Lower leg skin (tissue), 4 donors: Measurements from ENCODE around the gene SH3RF1. TPM values are rescaled to one million over a fixed set of nuclear protein-coding genes. Genes with fewer than 3 reads are reported as not detected.
"Not testable (repeated sequence)": the region's sequence is repeated elsewhere in the genome, so short reads cannot be mapped to it uniquely, and the experiment has no call there.

Experiments used
- DNase-seq, 2 donors: peaks; one replicate each; pipeline ENCODE4 v3.0.0-alpha.2; 2019; ENCODE audit warnings: low spot score in 2 of 2
- H3K4me3 ChIP-seq: fragments of 200-600 bp; sonication (generic); 2 replicates; pipeline ENCODE4 v1.5.1; 2017; ENCODE audit warnings: mild to moderate bottlenecking, low read depth; ENCODE audit not compliant: poor library complexity, severe bottlenecking
- POLR2A ChIP-seq, 2 donors: fragments of 450-650 bp; IDR thresholded peaks; one replicate each; pipeline ENCODE4 v1.6.1; 2016 to 2017; ENCODE audit warnings: antibody characterized with exemption in 2 of 2, mild to moderate bottlenecking in 1 of 2, moderate library complexity in 1 of 2
- WGBS, 2 donors: methylation state at CpG; one replicate each; pipeline ENCODE4 v1.1.5; 2018; 5-methylcytosine and 5-hydroxymethylcytosine counted together
- intact Hi-C: fragments of 100-400 bp; cut with DNase I; formaldehyde crosslinking; loops from one replicate; pipeline ENCODE4 v1.15.0; 2023; ENCODE audit warnings: low total_unique reads
- total RNA-seq, 4 donors: library from RNA; depleted of rRNA; stranded (reverse); fragments of >200 nt; gene quantifications; one replicate each; pipeline ENCODE4 v1.1.0, GENCODE V29; 2016
- TF ChIP-seq, protein P1 (sequence below), 3 donors: fragments of 450-650 bp; IDR thresholded peaks; one replicate each; pipeline ENCODE4 v1.5.1; 2016; ENCODE audit warnings: antibody characterized with exemption in 3 of 3, mild to moderate bottlenecking in 3 of 3, moderate library complexity in 2 of 3

Gene SH3RF1
- total RNA-seq, 4 donors from 2014 or later: 8.5 to 14.2 (median 12.0) TPM

DNA sequence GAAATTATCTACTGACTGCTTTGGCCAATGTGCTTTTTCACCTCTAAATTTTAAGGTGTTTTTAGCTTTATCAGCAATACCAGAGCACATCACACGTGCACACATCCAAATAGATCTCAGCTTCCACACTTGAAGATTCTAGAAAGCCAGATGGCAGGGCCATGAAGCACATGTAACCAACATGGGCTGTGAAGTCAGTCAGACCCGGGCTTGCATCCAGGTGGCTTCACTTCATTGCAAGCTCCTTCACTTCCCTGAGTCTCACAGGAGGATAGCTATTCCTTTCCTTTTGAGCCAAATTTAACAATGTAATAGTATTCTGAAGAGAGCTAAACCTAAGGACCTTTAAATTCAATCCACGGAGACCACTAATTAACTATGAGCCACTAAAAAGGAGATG is 86.5 kb downstream of the SH3RF1 start:
- no peak for DNase-seq
- TF ChIP-seq, protein P1, sequence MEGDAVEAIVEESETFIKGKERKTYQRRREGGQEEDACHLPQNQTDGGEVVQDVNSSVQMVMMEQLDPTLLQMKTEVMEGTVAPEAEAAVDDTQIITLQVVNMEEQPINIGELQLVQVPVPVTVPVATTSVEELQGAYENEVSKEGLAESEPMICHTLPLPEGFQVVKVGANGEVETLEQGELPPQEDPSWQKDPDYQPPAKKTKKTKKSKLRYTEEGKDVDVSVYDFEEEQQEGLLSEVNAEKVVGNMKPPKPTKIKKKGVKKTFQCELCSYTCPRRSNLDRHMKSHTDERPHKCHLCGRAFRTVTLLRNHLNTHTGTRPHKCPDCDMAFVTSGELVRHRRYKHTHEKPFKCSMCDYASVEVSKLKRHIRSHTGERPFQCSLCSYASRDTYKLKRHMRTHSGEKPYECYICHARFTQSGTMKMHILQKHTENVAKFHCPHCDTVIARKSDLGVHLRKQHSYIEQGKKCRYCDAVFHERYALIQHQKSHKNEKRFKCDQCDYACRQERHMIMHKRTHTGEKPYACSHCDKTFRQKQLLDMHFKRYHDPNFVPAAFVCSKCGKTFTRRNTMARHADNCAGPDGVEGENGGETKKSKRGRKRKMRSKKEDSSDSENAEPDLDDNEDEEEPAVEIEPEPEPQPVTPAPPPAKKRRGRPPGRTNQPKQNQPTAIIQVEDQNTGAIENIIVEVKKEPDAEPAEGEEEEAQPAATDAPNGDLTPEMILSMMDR (IDR thresholded peaks at IDR 0.05): no peak
- TF ChIP-seq POLR2A (IDR thresholded peaks at IDR 0.05): no peak
- intact Hi-C loops: no loop called here
- 36 to 44% methylated on average over 3 of the region's 3 CpGs for WGBS, 2 donors
- H3K4me3 ChIP-seq: no peak overlapping the region

DNA sequence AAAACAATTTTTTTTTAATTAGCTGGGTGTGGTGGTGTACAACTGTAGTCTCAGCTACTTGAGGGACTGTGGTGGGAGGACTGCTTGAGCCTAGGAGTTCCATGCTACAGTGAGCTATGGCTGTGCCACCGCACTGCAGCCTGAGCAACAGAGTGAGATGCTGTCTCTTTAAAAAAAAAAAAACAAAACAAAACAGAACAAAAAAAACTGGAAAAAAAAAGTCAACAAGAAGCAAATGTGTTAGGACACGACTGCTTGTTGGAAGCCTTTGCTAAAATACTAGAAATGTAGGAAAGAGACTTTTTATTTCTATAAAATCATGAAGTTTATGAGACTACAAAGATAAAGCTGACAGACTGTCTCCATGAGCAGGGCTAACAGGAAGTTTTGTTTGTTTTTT is 87.2 kb downstream of the SH3RF1 start:
- WGBS, 2 donors: 39 to 42% methylated on average over 2 of the region's 2 CpGs
- DNase-seq: no peak
- TF ChIP-seq POLR2A (IDR thresholded peaks at IDR 0.05): no peak
- TF ChIP-seq, protein P1 (IDR thresholded peaks at IDR 0.05): no peak
- no peak overlapping the region for H3K4me3 ChIP-seq
- intact Hi-C loops: no loop called here

DNA sequence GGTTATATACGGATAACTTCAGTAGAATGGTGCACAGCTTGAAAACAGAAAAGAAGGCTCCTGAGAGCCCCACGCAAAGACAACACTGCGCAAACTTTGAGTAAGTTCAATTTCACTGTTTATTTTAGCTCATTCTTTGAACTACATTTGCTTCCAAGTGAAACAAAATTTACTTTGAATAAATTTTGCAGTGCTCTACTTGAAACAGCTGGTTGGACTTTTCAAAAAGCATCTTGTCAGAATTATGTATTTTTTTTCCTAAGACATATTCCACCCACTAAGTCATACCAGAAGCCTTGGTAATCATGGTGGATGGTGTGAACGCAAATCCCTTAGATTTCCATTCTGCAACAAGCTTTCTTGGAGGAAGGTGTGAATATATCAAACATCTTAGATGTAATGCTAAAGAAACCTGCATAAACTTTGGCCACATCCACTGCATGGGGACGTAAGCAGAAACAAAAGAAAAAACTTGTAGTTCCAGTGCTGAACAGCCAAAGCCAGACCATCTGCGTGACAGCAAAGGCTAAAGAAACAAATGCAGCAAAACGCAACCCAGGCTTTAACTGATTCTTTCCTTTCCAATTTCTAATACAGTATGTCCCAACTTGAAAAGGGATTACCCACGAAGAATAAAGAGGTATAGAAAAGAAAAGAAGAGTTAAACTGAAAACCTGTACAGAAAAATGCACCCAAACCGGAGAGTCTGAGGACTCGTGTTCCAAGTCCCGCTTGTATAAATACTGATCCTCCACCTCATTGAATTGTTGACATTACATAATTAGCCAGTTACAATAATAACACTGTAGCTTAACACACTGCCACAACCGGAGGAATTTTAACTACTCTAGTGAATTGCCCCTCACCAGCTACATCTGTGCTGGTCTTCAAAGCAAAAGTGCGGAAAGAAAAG is 90.9 kb downstream of the SH3RF1 start:
- no peak for DNase-seq
- 41 to 47% methylated on average over 13 of the region's 13 CpGs for WGBS, 2 donors
- intact Hi-C loops: no loop called here
- no peak overlapping the region for H3K4me3 ChIP-seq
- TF ChIP-seq, protein P1 (IDR thresholded peaks at IDR 0.05): no peak
- TF ChIP-seq POLR2A (IDR thresholded peaks at IDR 0.05): no peak

DNA sequence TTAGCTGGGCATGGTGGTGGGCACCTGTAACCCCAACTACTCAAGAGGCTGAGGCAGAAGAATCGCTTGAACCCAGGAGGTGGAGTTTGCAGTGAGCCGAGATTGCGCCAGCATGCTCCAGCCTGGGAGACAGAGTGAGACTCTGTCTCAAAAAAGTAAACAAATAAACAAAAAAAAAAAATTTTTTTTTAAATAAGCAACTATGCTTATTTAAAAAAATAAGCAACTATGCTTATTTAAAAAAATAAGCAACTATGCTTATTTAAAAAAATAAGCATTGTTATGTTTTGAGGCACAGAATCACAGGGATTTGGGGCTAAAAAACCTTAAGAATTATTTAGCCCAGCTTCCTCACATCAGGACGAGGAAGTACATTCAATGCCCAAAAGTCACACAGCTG is 92.7 kb downstream of the SH3RF1 start:
- H3K4me3 ChIP-seq, DNase-seq, intact Hi-C loops: not testable (repeated sequence)
- 93 to 94% methylated on average over 4 of the region's 4 CpGs for WGBS, 2 donors

DNA sequence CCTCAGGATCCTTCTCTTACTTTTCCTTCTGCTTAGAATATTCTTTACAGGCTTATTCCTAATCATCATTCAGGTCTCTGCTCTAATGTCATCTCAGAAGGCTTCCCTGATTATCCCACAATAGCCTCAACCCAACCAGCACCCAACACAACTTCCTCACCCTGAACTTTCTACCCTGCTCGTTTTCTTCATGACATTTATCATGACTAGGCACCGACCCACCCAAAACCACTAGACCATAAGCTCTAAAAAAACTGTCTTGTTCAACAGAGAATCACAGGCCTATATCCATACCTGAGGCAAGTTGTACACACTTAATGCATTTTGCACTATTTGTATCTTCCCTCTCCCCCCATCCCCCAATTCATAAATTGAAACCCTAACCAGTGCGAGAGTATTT is 95.3 kb downstream of the SH3RF1 start:
- intact Hi-C loops: no loop called here
- H3K4me3 ChIP-seq: no peak overlapping the region
- no peak for DNase-seq
- no peak for TF ChIP-seq POLR2A (IDR thresholded peaks at IDR 0.05)
- TF ChIP-seq, protein P1 (IDR thresholded peaks at IDR 0.05): no peak
- 81 to 84% methylated on average over 3 of the region's 3 CpGs for WGBS, 2 donors

DNA sequence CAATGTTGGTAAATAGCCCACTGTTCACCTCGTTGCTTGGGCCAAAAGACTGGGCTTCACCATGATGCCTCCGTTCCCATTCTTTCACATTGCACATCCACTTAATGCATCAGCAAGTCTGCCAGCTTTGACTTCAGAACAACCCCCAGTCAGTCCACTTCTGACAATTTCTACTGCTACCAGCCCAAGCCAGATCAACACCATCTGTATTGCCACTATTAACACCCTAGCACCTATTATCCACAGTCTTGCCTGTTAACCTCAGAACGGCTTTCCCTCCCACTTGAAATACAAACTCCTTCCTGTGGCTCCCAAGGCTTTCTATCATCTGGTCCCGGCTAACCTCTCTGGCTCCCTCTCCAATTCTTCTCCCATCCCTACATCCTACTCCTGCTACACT is 95.7 kb downstream of the SH3RF1 start:
- H3K4me3 ChIP-seq: no peak overlapping the region
- WGBS, 2 donors: 92 to 98% methylated on average over 4 of the region's 4 CpGs
- no peak for DNase-seq
- TF ChIP-seq, protein P1 (IDR thresholded peaks at IDR 0.05): no peak
- TF ChIP-seq POLR2A (IDR thresholded peaks at IDR 0.05): no peak
- intact Hi-C loops: no loop called here
